OCI-LY3 (cell line): ENCODE results near the gene FYB2.

Source experiments
- H2AFZ ChIP-seq: fragments of 200-600, 300-600 bp; shearing (Covaris generic); 2 replicates; pipeline ENCODE4 v1.6.0; 2014; ENCODE audit warnings: antibody characterized with exemption, low read depth, low read length
- H3K27ac ChIP-seq: fragments of 200-600, 300-600 bp; sonication (generic); 2 replicates; pipeline ENCODE4 v1.5.1; 2014; ENCODE audit warnings: mild to moderate bottlenecking, low read length, moderate library complexity, mixed read lengths
- H3K27me3 ChIP-seq: fragments of 200-600, 300-600 bp; sonication (generic); 2 replicates; pipeline ENCODE4 v1.6.1; 2014; ENCODE audit warnings: low read depth, low read length, mixed read lengths
- H3K36me3 ChIP-seq: fragments of 200-600, 300-600 bp; sonication (generic); replicated peaks from 2 replicates; pipeline ENCODE3; 2014; ENCODE audit warnings: low read depth, low read length, mixed read lengths
- H3K4me1 ChIP-seq: fragments of 300-600, 200-600 bp; sonication (generic); 2 replicates; pipeline ENCODE4 v1.6.1; 2014; ENCODE audit warnings: low read length, mixed read lengths
- H3K4me2 ChIP-seq: fragments of 200-600, 300-600 bp; sonication (generic); 2 replicates; pipeline ENCODE4 v1.6.1; 2014; ENCODE audit warnings: low read length, mixed read lengths
- H3K4me3 ChIP-seq: fragments of 300-600, 200-600 bp; sonication (generic); 2 replicates; pipeline ENCODE4 v1.5.1; 2014; ENCODE audit warnings: antibody characterized with exemption, mild to moderate bottlenecking, low read length, moderate library complexity
- H3K79me2 ChIP-seq: fragments of 300-600, 200-600 bp; shearing (Covaris generic); 2 replicates; pipeline ENCODE4 v1.6.1; 2014; ENCODE audit warnings: mild to moderate bottlenecking, low read length, mixed read lengths
- H3K9ac ChIP-seq: fragments of 300-600, 200-600 bp; shearing (Covaris generic); 2 replicates; pipeline ENCODE4 v1.6.0; 2014; ENCODE audit warnings: mild to moderate bottlenecking, low read length, moderate library complexity
- H3K9me3 ChIP-seq: fragments of 200-600, 300-600 bp; shearing (Covaris generic); 2 replicates; pipeline ENCODE4 v1.6.1; 2014; ENCODE audit warnings: low read length, mixed read lengths; ENCODE audit not compliant: insufficient read depth
- H4K20me1 ChIP-seq: fragments of 200-600, 300-600 bp; sonication (generic); 2 replicates; pipeline ENCODE4 v1.6.1; 2016; ENCODE audit warnings: low read length, mixed read lengths; ENCODE audit not compliant: insufficient read depth
- EZH2phosphoT487 ChIP-seq: fragments of 200-600 bp; shearing (Covaris generic); IDR thresholded peaks from 2 replicates; pipeline ENCODE4 v1.6.1; 2018; ENCODE audit warnings: antibody characterized with exemption, mixed run types, low read depth
- TF ChIP-seq, protein P1 (sequence below): fragments of 200-600, 300-600 bp; sonication (generic); IDR thresholded peaks from 2 replicates; pipeline ENCODE4 v1.5.1; 2014; ENCODE audit warnings: antibody characterized with exemption, low read length, low read depth

FYB2 gene

DNA sequence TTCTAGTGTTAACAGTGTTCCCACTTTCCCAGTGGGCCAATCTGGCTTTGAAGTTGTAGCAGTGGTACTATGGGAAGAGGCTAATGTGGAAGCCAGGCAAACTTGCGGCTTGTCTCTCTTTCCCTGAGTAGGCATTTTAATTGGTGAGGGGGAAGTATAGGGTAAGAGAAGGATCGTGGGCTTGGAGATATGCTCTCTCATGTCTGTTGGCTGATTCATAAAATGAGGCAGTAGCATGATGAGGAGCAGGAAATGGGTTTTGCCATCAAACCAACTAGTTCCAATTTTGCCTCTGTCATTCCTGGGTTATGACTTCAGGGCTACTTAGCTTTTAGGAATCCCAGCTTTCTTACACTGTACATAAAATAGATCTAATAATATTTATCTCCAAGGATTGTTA lies 47.5 kb upstream of the FYB2 start:
- H3K4me2 ChIP-seq = no peak overlapping the region

DNA sequence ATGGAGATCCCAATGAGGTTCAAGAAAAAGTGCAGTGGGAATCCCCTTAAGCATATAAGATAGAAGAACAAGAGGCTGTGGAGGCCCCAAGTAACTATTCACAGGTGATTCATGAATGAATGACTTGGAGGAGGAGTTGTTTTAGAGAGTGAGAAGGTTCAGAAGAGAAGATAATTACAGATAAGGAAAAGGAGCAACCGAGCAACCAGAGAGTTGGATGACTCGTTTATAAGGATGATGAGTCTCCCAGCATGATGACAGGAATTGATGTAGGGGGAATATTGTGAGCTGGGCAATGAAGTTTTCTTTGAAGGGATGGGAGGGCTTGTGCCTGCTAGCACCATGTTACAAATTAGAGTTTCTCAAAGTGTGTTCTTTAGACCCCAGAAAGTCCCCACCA lies 45.2 kb upstream of the FYB2 start:
- no peak for TF ChIP-seq EZH2phosphoT487
- TF ChIP-seq, protein P1, sequence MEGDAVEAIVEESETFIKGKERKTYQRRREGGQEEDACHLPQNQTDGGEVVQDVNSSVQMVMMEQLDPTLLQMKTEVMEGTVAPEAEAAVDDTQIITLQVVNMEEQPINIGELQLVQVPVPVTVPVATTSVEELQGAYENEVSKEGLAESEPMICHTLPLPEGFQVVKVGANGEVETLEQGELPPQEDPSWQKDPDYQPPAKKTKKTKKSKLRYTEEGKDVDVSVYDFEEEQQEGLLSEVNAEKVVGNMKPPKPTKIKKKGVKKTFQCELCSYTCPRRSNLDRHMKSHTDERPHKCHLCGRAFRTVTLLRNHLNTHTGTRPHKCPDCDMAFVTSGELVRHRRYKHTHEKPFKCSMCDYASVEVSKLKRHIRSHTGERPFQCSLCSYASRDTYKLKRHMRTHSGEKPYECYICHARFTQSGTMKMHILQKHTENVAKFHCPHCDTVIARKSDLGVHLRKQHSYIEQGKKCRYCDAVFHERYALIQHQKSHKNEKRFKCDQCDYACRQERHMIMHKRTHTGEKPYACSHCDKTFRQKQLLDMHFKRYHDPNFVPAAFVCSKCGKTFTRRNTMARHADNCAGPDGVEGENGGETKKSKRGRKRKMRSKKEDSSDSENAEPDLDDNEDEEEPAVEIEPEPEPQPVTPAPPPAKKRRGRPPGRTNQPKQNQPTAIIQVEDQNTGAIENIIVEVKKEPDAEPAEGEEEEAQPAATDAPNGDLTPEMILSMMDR = no peak
- no peak overlapping the region for H3K4me3 ChIP-seq
- H3K4me1 ChIP-seq = no peaks in the 10 kb centered on the region
- H2AFZ ChIP-seq = no peak overlapping the region
- no peaks in the 10 kb centered on the region for H3K27me3 ChIP-seq
- H3K9ac ChIP-seq = no peak overlapping the region
- no peaks in the 10 kb centered on the region for H3K79me2 ChIP-seq
- H3K4me2 ChIP-seq = no peak overlapping the region
- H4K20me1 ChIP-seq = no peaks in the 10 kb centered on the region
- H3K36me3 ChIP-seq = no peaks in the 10 kb centered on the region
- no peaks in the 10 kb centered on the region for H3K9me3 ChIP-seq
- H3K27ac ChIP-seq = no peak overlapping the region

More for the DNA sequence above, 47.5 kb upstream of the FYB2 start:
- Histone ChIP-seq H3K4me1 (no peaks in the 10 kb centered on the region), H3K36me3 (no peaks in the 10 kb centered on the region), H2AFZ (no peak overlapping the region), H3K27me3 (no peaks in the 10 kb centered on the region), H3K9me3 (no peaks in the 10 kb centered on the region), H3K4me3 (no peak overlapping the region), H3K27ac (no peak overlapping the region), H3K9ac (no peak overlapping the region), H4K20me1 (no peaks in the 10 kb centered on the region), H3K79me2 (no peaks in the 10 kb centered on the region)
- TF ChIP-seq EZH2phosphoT487 = no peak
- TF ChIP-seq, protein P1 = no peak

DNA sequence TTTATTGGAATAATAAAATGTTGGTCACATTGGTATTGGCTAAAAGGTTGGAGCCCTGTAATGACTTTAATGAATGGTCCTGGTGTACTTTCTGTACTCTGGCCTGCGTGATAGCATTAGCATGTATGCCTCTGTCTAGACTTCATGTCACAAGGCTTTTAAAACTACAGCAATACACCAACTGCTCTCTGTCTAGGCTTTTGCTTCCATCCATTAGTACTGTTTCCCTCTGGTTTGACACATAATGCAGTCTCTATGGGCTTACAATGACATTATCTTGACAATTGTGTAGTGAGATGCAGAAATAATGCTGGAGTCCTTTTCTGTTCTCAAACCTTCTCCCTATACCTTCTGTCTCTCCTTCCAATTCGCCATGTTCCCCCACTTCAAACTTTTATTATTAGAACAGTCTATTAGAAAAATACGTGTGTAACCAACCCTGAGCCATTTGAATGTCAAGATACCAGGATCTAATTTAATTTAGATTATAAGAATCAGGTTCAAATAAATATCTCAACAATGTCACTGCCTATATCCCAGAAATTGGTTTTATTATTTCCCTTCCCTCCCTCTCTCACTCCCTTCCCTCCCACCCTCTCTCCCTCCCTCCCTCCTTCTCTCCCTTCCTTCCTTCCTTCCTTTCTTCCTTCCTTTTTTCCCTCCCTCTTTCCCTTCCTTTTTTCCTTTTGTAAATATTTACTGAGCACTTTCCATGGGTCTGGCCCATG lies 44.2 kb upstream of the FYB2 start:
- Histone ChIP-seq H3K4me3 (no peak overlapping the region), H3K9ac (no peak overlapping the region), H2AFZ (no peak overlapping the region), H3K9me3 (no peaks in the 10 kb centered on the region), H3K27ac (no peak overlapping the region), H3K4me2 (no peak overlapping the region), H4K20me1 (no peaks in the 10 kb centered on the region), H3K36me3 (no peaks in the 10 kb centered on the region), H3K79me2 (no peaks in the 10 kb centered on the region), H3K27me3 (no peaks in the 10 kb centered on the region), H3K4me1 (no peaks in the 10 kb centered on the region)
- TF ChIP-seq EZH2phosphoT487 = no peak
- TF ChIP-seq, protein P1 = no peak

DNA sequence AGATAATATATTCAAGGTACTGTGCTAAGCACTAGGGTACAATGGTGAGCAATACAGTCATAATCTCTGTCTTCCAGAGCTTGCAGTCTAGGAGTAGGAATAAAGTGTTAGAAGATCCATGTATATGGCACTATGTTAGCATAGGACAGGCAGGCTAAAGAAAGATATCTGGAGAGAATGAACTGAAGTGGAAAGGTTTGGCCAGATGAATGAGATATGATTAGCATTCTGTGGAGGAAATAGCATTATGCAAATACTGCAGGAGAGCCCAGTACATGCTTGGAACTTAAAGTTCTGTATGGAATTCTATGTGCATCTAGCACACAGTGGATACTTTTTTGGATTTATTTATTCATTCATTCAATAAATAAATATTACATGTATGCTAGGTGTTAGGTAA lies 40.1 kb upstream of the FYB2 start:
- no peak overlapping the region for H3K9ac ChIP-seq
- no peaks in the 10 kb centered on the region for H4K20me1 ChIP-seq
- no peak overlapping the region for H3K4me3 ChIP-seq
- no peaks in the 10 kb centered on the region for H3K36me3 ChIP-seq
- TF ChIP-seq EZH2phosphoT487 = no peak
- no peaks in the 10 kb centered on the region for H3K4me1 ChIP-seq
- no peaks in the 10 kb centered on the region for H3K27me3 ChIP-seq
- H2AFZ ChIP-seq = no peak overlapping the region
- no peaks in the 10 kb centered on the region for H3K9me3 ChIP-seq
- H3K4me2 ChIP-seq = no peak overlapping the region
- no peaks in the 10 kb centered on the region for H3K79me2 ChIP-seq
- H3K27ac ChIP-seq = no peak overlapping the region
